Measurements from ENCODE around the gene RWDD2A. TPM values are rescaled to one million over a fixed set of nuclear protein-coding genes. Genes with fewer than 3 reads are reported as not detected.

The RWDD2A gene
- total and polyA plus RNA-seq, 9 of the 15 experiments (the other 6 are each of a cell fraction or from before 2014, with no cell fraction given), result 1.6 to 4.7 (median 2.1) TPM

DNA sequence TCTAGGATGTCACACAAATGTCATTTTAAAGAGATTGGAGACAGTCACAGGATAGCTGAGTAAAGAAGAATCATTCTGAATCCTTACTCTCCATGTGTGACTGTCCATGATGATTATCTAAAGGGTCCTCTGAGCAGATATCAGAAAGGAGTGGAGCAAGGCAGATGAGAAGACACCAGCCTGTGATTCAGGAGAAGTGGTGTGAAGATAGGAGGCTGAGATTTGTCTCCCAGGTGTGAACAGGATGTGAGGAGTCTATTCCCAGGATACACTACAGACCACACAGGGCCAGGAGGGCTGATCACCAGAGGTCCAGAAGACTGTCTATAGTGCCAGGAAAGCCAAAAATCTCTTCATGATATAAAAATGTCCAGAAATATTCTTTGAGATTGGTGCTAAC lies 27.0 kb downstream of the RWDD2A start:
- Histone ChIP-seq H3K36me3 (ENCODE audit: control insufficient read depth, insufficient read depth, low read length) (no peaks in the 10 kb centered on the region), H3K9ac (ENCODE audit: insufficient read depth in 1 of 2, low read depth in 2 of 2, low read length in 2 of 2) (no peak overlapping the region), H3K4me1 (replicated peaks in 1 of 2; ENCODE audit: control insufficient read depth in 2 of 2, insufficient read depth in 2 of 2, low read length in 2 of 2) (no peaks in the 10 kb centered on the region), H3K27ac (ENCODE audit: extremely low read depth, low read depth, low read length) (no peak overlapping the region), H2AFZ (ENCODE audit: low read depth, low read length) (no peak overlapping the region), H3K4me2 (ENCODE audit: insufficient read depth, low read length) (no peak overlapping the region), H4K20me1 (replicated peaks; ENCODE audit: control insufficient read depth, insufficient read depth, low read length) (no peaks in the 10 kb centered on the region), H3K79me2 (ENCODE audit: control insufficient read depth, insufficient read depth, low read length) (no peaks in the 10 kb centered on the region), H3K4me3 (no peak overlapping the region), H3K9me1 (ENCODE audit: control insufficient read depth, insufficient read depth, low read length) (no peaks in the 10 kb centered on the region), H3K27me3 (ENCODE audit: control insufficient read depth in 2 of 2, insufficient read depth in 2 of 2, low read length in 2 of 2) (no peaks in the 10 kb centered on the region), H3K9me3 (replicated peaks; ENCODE audit: control insufficient read depth, insufficient read depth, low read depth, low read length) (no peaks in the 10 kb centered on the region)
- in situ Hi-C loops (cut with MboI) (loop anchor here (5.0 kb wide), 2 partner anchors 153 to 297 kb away; partner anchors contain the start of genes DOP1A and UBE3D), intact Hi-C loops (cut with micrococcal nuclease) (loop anchor here (5.0 kb wide), 1 partner anchor 372 kb away; no protein-coding TSS in a partner anchor)
- no TSS peak for BruUV-seq (replicated peaks)
- CTCF ChIA-PET (ENCODE audit: low intra/inter-chr PET ratio), result interaction anchor here (2.0 kb wide), 1 partner anchor 292 kb away, joined by 7 read pairs; the partner anchor contains the start of gene PRSS35
- ATAC-seq (no peak), DNase-seq (ENCODE audit: extremely low read depth in 1 of 4, low spot score in 3 of 4) (no peak), FAIRE-seq (no peak)
- POLR2A ChIA-PET, result no interaction called here
- TF ChIP-seq ZNF274 (IDR thresholded peaks at IDR 0.05; ENCODE audit: borderline replicate concordance, low read depth, low read length) (no peak), ARID3B (CRISPR knock-in tag; IDR thresholded peaks at IDR 0.05; ENCODE audit: borderline replicate concordance) (no peak), TCF7L2 (IDR thresholded peaks at IDR 0.05; ENCODE audit: low read depth, low read length) (no peak), ZBTB34 (CRISPR knock-in tag; IDR thresholded peaks at IDR 0.05) (no peak), NR2C2 (CRISPR knock-in tag; IDR thresholded peaks at IDR 0.05) (no peak), NR2C2 (tag; IDR thresholded peaks at IDR 0.05) (no peak), HDAC6 (IDR thresholded peaks at IDR 0.05; ENCODE audit: low read depth, low read length) (no peak), NR2C1 (IDR thresholded peaks at IDR 0.05) (no peak), NR2C1 (tag; IDR thresholded peaks at IDR 0.05) (no peak), SAFB (IDR thresholded peaks at IDR 0.05; ENCODE audit: borderline replicate concordance, low read depth, low read length) (no peak), GABPB1 (CRISPR knock-in tag; IDR thresholded peaks at IDR 0.05) (no peak), ZBTB1 (CRISPR knock-in tag; IDR thresholded peaks at IDR 0.05; ENCODE audit: borderline replicate concordance, low read depth) (no peak), ETV6 (IDR thresholded peaks at IDR 0.05; ENCODE audit: borderline replicate concordance in 1 of 2, low read depth in 2 of 2, low read length in 1 of 2) (no peak), ETV6 (CRISPR knock-in tag; IDR thresholded peaks at IDR 0.05; ENCODE audit: borderline replicate concordance) (no peak), PURB (CRISPR knock-in tag; IDR thresholded peaks at IDR 0.05; ENCODE audit: low read depth) (no peak), ATF1 (CRISPR knock-in tag; IDR thresholded peaks at IDR 0.05) (no peak), ATF1 (tag; IDR thresholded peaks at IDR 0.05) (no peak), ZBED1 (IDR thresholded peaks at IDR 0.05) (no peak), BRD9 (IDR thresholded peaks at IDR 0.05; ENCODE audit: low read depth, partially characterized antibody) (no peak)
- TF ChIP-seq, protein P1, sequence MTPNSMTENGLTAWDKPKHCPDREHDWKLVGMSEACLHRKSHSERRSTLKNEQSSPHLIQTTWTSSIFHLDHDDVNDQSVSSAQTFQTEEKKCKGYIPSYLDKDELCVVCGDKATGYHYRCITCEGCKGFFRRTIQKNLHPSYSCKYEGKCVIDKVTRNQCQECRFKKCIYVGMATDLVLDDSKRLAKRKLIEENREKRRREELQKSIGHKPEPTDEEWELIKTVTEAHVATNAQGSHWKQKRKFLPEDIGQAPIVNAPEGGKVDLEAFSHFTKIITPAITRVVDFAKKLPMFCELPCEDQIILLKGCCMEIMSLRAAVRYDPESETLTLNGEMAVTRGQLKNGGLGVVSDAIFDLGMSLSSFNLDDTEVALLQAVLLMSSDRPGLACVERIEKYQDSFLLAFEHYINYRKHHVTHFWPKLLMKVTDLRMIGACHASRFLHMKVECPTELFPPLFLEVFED (CRISPR knock-in tag; conservative IDR thresholded peaks at IDR 0.05), result no peak

Data from K562 (cell line).